Posterior vena cava (tissue), 2 donors: ENCODE measurements around the gene SLC4A8. TPM values are rescaled to one million over a fixed set of nuclear protein-coding genes. Genes with fewer than 3 reads are reported as not detected.

Source experiments
- DNase-seq: peaks from one replicate; pipeline ENCODE4 v3.0.0-alpha.2; 2020; ENCODE audit warnings: low spot score
- intact Hi-C, 2 donors: fragments of 100-400 bp; cut with DNase I; formaldehyde crosslinking; loops; one replicate each; pipeline versions ENCODE4 v1.14.1 to v1.14.2; 2022 to 2023
- long read RNA-seq, 2 donors: library from polyadenylated mRNA; unstranded; transcript quantifications; one replicate each; pipeline ENCODE4 v2.0.0, GENCODE V29; 2020 to 2021
- total RNA-seq, 2 donors: library from RNA; stranded (reverse); fragmentation: NEBNext Ultra II Directional; extraction: Animal tissue kit (Norgen Biotek cat#: 25700); gene quantifications; one replicate each; pipeline ENCODE4 v1.2.1, GENCODE V29; 2021
- donor health status: DM: yes; HTN: yes; CAD: no.
- donor health status: DM: yes; HTN: yes; CAD: no.

SLC4A8 gene
- total RNA-seq = 1 to 10 TPM in 1 of 2 donors, under 1 TPM in 1; 0.79 to 1.4 TPM
- long read RNA-seq, donor 1, partial matches to known transcripts = 1 of 1 reads
- long read RNA-seq, donor 1, other reads (novel, unspliced or antisense) = 0 of 1 reads
- long read RNA-seq, donor 2 = 0 reads

DNA sequence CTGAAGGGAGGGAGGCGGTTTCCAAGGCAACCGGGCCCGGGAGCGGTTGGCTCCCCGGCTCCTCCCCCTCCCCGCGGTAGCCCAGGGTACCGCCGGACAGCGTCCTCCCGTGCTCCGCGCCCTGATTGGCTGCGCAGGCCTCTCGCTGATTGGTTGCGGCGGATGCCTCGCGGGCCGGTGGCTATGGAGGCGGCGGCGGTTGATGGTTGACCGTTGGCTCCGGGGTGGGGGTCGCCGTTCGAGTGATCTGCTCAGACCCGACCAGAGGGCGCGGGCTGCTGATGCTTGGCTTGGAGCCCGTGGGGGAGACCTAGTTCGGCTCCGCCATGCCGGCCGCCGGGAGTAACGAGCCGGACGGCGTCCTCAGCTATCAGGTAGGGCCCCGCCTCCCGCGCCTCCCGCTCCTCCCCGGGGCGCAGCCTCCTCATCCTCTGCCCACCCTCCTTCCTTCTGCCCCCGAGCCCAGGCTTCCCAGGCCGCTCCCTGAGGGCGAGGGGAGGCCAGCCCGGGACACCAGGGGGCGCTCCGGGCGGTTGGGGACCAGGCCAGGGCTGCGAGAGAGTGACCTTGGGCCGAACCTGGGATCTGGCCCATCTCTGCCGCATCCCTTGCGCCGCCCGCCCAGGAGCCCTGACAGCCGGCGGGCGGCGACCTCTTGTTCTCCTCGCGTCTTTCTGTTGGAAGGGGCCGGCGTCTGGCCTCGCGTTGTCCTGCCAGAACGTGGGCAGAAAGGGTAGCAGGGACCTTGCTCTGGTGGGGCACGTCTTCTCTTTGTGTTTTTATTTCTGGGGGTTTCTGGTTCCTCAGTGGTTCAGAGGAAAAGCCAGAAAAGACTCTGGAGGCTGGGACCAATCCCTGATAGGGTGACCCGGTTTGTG, at the start of gene SLC4A8:
Gene SLC4A8, plus strand, starts transcription at position 170 of the 878 bp plus-strand sequence. Its CDS starts 157 bp downstream, at position 327.
- intact Hi-C loops = loop anchor here in 1 of 2 donors (5.0 kb wide), 1 partner anchor 1487 kb away; no protein-coding TSS in a partner anchor
- peak; percentile 92 for DNase-seq

DNA sequence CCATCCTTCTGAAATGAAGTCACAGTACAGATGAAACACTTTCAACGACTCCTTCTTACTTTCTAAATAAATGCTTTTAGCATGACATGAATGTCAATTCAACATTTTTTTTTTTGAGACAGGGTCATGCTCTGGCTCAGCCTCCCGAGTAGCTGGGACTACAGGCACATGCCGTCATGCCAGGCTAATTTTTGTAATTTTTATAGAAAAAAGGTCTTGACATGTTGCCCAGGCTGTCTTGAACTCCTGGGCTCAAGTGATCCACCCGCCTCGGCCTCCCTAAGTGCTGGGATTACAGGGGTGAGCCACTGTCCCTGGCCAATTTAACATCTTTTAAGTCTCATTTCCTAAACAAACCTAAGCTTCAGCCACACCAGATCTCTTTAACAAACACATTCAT, 49.8 kb upstream of the SLC4A8 start:
- intact Hi-C loops = no loop called here

DNA sequence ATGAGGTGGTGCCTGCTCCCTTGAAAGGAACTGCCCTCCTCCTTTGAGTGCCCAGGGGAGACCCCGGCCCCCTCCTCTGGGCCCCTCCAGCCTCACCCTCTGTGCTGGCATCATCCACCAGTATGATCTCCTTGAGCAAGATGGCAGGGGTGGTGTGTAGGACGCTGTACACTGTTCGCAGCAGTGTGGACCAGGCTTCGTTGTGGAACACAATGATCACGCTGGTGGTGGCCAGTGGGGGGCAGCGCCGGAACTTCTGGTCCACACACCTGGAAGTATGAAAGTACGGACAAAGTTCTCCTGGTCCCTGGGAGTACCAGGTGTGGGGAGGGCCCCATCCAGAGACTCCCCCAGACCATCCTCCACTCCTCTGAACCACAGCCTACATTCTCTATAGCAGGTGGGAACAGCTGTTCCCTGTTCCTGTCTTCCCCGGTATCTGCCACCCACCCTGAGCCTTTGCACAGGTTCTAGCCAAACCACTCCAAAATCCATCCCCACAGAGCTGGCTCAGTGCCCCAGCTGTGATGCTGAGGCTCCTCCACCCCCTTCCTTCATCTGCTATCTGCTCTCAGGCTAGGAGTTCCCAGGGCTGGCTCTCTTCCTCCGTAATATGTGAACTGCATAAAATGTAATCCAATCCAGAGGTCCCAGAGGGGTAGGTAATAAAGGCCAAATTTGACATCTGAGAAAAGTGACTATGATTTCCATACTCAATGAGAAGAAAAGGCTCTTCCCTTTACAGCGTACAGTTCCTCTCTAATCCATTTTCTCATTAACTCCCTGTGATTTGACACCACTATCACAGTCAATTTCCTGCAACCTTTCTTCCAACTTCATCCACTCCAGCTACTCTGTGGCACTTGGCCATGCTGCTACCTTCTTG, 47.3 kb upstream of the SLC4A8 start:
- peak; percentile 64 for DNase-seq
- intact Hi-C loops = no loop called here

More for the DNA sequence above, 49.8 kb upstream of the SLC4A8 start:
- DNase-seq = no peak

DNA sequence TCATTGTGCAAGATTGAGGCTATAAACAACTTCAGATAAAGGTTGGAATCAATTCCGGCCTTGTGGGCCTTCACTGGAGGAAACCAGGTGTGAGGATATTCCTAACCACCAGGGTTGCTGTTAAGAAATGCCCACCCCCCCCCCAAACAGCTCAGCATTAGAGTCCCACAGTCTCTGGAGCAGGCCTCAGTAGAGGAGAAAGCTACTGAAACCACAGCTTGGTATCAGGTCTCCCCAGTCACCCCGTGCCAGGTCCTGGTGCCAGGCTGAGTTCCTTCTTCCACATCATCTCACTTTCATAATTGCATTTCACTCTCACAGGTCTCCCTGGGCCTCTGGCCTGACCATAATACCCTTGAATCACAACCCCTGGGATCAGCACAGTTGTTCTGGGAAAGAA, 45.9 kb upstream of the SLC4A8 start:
- intact Hi-C loops = no loop called here
- DNase-seq = no peak

DNA sequence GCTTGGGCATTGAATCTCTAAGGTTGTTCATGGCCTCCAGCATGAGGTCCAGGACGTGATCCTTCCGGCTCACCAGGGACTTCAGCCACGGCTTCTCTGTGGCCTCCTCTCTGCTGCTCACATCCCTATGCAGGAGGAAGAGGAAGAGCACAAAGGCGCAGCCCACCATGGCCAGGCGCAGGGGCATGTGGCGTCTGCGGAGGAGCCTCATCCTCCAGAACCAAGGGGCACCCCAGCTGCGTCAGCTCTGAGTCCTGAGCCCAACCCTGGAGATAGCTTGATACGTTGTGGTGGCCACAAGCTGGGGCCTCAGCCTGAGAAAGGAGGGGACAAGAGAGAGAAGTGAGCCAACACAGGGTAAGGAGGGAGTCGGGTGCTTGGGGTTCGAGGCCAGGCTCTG, 45.1 kb upstream of the SLC4A8 start:
- intact Hi-C loops = no loop called here
- peak; percentile 30 for DNase-seq

DNA sequence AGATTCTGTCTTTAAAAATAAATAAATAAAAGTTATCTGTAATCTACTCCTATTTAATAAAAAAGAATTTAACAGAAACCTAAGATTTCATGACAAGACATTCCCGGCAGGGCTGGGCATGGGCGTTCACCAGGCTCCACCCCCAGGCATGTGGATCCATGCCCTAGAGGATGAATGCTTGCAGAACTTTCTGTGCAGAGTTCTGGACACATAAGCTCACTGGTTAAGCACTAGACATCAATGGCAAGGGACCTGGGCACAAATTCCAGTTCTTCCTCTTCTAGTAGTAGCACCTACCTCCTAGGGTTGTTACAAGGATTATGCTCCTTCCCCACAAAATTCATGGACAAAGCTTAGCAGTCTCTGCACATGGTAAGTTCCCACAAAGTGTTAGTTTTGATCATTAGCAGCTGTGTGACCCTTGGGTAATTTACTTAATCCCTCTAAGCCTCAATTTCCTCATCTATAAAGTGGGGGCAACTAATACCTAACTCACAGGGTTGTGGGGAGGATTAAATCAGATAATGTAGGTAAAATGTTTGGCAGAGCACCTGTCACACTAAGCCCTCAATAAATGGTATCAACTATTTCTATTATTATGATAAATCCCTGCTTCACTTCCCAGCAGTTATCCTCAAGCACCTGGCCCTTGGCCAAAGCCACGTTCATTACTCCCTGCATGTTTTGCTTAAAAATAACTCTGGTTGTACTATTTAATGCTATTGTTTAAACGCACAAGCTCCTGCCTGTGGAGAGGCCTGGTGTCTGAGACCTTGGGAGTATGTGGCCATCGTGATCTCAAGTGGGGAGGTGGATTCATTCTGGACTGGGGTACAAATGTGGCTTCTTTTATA, 43.2 kb upstream of the SLC4A8 start:
- DNase-seq = peak; percentile 30
- intact Hi-C loops = no loop called here

DNA sequence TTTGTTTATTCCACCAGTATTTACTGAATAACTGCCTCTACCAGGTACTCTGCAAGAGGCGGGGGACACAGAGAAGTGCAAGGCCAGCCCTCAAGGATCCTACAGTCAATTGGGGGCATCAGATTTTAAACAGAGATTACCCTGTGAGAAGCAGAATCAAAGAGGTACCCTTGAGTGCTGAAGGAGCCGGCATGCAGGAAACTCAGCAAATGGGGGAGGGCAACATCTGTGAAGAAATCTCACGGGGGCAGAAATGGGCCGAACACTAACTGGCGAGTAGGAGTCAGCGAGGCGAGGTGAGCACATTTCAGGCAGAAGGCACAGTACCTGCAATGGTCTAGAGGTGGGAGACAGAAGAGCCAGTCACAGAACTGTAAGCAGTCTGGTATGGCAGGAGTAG, 42.5 kb upstream of the SLC4A8 start:
- intact Hi-C loops = no loop called here
- peak; percentile 12 for DNase-seq

DNA sequence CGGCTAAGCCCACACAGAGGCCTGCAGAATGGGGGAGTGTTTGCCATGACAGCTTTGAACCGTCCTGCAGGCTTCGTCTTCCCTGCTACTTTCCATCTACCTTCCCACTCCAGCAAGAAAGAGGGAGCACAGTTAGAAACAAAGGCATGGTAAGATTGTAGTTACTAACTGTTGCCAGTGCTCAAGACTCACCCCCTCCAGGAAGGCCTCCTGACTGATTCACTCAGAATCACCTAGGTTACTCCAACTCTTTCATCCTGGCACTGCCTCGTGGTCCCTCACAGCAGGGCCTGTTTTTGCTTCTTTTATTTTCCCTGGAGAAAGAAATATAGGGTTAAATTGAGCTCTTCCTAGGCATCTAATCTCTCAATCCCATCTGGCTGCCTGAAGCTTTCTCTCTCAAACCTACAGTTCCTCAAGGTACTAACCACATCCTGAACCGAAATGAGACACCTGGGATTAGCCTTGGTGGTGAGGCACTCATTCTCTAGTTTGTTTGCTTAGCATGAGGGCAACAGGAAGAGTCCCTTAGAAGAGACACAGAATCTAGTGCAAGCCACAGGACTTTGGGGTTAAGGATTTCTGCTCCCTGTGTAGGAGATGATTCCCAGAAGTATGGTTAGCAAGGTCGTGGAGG, 41.2 kb upstream of the SLC4A8 start:
- intact Hi-C loops = no loop called here
- DNase-seq = peak; percentile 5

DNA sequence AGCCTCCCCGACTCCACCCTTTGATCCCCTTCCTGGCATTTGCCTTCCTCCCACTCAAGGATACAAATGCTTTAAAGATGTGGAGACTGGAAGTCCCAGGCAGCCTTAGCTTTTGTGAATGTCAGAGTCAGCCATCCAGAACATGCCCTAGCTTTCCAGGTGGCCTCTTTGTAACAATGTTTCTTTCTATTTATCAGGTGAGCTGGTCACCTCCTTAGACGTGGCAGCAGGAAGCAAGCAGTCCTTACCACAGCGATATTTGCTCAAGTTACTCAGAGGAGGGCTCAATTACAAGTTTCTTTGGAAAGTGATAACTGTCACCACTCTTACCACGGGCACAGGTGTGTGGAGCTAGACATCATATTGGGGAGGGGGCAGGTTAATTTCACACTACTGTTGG, 38.3 kb upstream of the SLC4A8 start:
- DNase-seq = no peak
- intact Hi-C loops = no loop called here

DNA sequence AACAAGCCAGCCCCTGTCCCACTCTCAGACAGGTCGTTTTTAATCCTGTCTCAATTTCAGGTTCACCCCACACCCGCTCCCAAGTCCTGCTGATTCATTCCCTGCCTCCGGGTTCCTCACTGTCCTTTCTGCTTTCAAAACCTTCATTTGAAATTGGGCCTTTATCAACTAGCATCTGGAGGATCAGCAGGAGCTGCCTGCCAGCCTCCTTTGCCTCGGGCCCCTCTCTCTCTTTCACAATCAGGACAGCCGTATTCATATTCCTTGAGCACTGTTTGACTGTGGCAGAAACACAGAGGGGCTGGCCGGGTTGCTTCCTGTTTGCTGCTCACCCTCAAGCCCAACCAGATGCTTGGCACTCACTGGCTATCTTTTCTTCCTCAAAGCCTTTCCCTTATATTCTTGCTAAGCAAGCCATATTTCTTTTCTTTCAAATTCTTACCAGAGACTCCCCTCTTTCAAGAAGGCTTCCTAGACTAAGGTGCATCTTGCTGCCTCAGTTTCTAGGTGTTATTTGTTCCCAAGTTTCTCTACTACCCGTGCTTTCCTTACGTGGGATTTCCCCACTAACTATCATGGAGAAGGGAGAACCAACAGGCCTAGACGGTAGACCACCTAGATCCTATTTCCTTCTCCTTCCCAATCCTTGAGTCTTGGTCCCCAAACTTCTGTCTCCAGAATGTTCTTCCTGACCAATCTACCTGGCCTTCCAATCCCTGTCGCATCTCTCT, 36.4 kb upstream of the SLC4A8 start:
- intact Hi-C loops = no loop called here
- peak; percentile 87 for DNase-seq

DNA sequence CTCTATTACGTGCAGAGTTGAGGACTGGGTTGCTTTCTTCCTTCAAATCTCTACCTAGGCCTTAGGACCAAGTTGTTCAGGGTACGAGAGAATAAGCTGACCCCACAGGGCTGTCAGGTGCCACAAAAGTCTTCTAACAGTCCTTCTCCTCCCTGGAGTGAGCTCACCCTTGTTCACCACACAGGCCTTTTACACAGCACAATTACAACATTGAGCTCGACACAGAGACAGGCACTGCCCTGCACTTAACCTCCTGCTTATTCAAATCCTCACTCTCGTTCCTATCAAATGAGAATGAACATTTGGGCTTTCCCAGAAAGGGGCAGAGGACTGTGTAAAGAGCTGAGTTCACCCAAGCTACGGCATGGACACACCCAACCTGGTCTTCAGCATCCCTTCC, 35.8 kb upstream of the SLC4A8 start:
- intact Hi-C loops = no loop called here
- peak; percentile 4 for DNase-seq

DNA sequence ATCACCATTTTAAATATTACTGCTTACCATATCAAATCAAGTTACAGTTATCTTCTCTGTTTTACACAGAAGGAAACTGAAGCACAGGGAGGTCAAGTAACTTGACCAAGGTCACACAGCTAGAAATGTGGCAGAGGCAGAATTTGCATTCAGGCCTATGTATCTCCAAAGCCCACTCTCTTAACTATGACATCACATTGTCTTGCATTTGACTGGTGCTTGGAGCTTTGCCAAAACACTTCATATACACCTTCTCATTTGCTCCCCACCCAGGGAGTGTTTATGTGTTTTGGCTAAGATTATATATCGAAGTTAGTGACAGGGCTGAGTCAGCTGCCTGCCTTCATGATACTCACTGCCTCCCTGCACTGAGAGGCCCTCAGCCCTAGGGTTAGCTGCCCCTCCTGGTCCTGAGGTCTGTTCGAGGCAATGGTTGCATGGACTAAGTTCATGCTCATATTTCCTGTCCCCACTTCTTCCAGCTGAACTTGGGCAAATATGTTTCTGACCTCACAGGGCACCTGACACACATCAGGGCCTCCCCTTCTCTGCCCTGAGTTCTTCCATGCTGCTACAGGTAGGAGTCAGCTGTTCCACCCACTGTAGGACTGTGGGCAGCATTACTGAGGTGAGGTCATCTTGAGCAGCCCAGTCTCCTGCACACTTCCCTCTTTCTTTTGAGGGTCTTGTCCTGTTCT, 35.2 kb upstream of the SLC4A8 start:
- intact Hi-C loops = no loop called here
- DNase-seq = peak; percentile 62

DNA sequence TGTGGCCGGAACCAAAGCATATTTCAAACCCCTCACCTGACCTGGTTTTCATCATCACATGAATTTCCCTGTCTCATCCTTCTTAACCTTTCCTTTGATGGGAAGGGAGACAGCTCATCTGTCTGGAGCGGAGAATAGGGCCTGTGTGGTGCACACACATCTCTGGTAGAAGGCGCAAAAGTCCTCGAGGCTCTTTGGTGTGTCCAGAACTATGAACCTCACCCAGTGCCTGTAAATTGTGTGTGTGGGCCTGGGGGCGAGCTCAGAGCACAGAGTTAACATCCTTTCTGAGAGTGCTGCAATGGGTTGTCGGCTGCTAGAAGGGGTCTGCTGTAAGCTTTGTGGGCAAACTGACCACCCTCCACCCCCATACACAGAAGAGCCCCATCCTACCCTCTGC, 34.2 kb upstream of the SLC4A8 start:
- intact Hi-C loops = no loop called here
- DNase-seq = peak; percentile 34

DNA sequence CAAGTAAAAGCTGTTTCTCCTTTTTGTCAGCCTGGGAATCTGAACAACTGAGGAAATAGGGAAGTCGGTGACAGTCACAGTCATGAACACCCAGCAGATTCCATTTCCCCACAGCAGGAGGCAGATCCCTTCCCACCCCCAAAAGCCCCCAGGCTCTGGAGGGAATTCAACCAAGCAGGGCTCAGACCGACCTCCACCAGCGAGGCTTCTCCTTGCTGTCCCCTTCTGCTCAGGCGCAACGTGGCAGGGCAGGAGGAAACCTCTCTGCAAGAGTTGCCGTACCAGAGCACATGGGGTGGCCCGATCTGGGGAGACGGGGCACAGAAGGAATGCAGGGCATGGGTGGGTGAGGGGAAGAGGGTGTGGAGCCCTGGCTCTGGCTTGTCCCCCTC, 33.7 kb upstream of the SLC4A8 start:
- peak; percentile 80 for DNase-seq

DNA sequence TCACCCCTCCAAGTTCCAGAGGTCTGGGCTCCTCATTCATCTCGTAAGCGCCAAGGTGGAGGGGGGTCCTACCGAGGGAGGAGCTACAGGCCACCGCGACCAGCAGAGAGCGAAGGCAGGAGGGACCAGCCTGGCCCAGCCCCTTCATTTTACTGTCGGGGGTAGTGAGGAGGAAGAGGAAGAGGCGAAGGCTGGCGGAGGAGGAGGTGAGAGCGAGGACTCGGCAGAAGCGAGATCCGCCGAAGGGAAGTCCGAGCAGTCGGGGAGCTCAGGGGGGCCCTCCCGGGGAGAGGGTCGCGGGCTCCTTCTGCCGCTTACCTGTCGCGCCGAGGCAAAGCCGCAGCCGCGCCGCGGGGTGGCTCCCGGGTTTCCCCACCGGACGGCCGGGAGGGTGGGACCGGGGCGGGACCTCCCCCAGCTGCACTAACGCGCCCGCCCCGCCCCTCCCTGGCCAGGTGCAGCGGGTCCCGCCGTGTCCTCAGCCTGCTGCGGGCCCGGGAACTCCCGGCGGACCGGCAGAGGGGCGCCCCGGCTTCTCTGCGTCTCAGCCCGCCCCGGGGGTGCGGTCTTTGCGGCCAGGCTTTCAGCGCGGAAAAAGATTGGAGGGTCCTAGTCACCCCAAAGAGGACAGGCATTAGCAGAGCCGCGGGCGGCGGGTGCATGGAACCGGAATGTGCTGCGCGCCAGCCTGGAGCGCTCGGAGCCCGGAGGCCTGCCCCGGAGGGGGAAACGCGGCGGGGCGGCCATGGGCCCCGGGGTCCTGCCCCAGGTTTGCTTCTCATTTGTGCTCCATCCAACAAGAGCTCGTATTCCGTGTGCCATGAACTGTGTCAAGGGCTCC, 33.1 kb upstream of the SLC4A8 start, which contains the start of gene GALNT6:
Gene GALNT6, minus strand, starts transcription at position 124 of the 841 bp plus-strand sequence. CDS start 11,625 bp downstream, outside the sequence.
- peak; percentile 82 for DNase-seq
- intact Hi-C loops = no loop called here

More for the DNA sequence above, 33.7 kb upstream of the SLC4A8 start:
- intact Hi-C loops = no loop called here

DNA sequence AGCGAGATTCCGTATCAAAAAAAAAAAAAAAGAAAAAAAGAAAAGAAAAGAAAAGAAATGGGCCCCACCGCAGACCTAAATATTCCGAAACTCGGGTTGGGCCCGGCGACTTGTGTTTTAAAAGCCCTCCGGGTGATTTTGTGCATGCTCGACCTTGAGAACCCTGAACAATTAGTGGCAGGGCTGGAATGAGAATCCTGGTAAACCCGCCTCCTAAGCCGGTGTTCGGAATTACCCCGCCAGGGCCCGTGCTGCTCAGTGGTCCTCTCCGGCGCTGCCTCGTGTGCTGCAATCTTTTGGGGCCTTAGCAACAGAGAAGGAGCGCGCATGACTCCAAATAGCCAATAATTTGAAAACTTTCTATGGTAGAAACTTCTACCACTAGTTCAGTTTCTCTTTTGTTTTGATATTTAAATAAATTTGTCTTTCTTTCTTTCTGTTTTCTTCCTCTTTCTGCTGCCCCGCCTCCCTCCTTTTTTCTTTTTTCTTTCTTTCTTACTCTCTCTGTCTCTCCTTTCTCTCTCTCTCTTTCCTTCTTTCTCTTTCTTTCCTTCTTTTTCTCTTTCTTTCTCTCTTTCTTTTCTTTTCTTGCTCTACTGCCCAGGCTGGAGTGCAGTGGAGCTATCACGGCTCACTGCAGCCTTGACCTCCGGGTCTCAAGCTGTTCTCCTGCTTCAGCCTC, 31.9 kb upstream of the SLC4A8 start:
- peak; percentile 74 for DNase-seq
- intact Hi-C loops = no loop called here
